Heart left ventricle (tissue), 13 donors: ENCODE results near the gene LYRM2.

Source experiments
- POLR2A ChIP-seq, 2 donors: fragments of 450-650 bp; IDR thresholded peaks; one replicate each; pipeline ENCODE4 v1.6.1; 2017; ENCODE audit warnings: antibody characterized with exemption in 2 of 2, mild to moderate bottlenecking in 2 of 2, moderate library complexity in 2 of 2
- TF ChIP-seq, protein P1 (sequence below), 12 donors: fragments of 200-600 bp; sonication (generic) in 4 of 12; IDR thresholded peaks; one replicate each; pipeline versions ENCODE4 v1.5.0 to v1.8.0; 2018 to 2022; ENCODE audit warnings: antibody characterized with exemption in 12 of 12, mild to moderate bottlenecking in 5 of 12
- donor health status: ischemic (EF 13 %, LVEDD 7.1; RV severe dilation, severe dysfunction).
- donor health status: DM: no; HTN: yes; CAD: no.
- donor health status: DM: no; HTN: no; CAD: no.
- donor health status: ischemic (EF 25% LVEDD 6.9; RV normal size, moderate dysfunction).
- donor health status: ischemic (EF 25% LVEDD 5.7; RV mildly dilated, moderate dysfunction).
- donor health status: ischemic (EF 35%, LVEDD 5.7; RV mildly dilated, moderate dysfunction).
- donor health status: nonischemic (EF 11% LVEDD 7.7; RV severe dilation, severe dysfunction).
- donor health status: DM: yes; HTN: yes; CAD: no.
- donor health status: PGD.
- donor health status: ischemic (EF 29% LVEDD 5.4; RV normal size, mild dysfunction).
- donor health status: nonischemic (EF 23%, LVEDD 6.1; RV moderate dilation, normal function).

DNA sequence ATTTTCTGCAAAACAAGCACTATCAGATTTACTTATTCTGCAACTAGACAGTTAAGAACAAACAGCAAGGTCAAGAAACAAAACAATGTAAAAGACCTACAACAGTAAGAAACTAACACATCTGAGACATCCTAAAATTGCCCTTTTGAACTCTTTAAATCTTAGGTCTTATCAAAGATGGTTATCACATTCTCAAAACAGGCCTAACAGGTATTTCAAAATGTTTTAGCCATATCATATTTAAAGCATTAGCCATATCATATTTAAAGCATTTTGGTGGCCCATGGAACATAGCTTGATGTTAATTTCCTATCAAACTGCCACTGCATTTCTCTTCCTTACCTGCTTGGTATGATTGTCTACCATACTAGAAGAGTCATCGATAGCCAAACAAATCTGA is 11.1 kb upstream of the LYRM2 start:
- TF ChIP-seq, protein P1, sequence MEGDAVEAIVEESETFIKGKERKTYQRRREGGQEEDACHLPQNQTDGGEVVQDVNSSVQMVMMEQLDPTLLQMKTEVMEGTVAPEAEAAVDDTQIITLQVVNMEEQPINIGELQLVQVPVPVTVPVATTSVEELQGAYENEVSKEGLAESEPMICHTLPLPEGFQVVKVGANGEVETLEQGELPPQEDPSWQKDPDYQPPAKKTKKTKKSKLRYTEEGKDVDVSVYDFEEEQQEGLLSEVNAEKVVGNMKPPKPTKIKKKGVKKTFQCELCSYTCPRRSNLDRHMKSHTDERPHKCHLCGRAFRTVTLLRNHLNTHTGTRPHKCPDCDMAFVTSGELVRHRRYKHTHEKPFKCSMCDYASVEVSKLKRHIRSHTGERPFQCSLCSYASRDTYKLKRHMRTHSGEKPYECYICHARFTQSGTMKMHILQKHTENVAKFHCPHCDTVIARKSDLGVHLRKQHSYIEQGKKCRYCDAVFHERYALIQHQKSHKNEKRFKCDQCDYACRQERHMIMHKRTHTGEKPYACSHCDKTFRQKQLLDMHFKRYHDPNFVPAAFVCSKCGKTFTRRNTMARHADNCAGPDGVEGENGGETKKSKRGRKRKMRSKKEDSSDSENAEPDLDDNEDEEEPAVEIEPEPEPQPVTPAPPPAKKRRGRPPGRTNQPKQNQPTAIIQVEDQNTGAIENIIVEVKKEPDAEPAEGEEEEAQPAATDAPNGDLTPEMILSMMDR (IDR thresholded peaks at IDR 0.05), result no peak
- TF ChIP-seq POLR2A (IDR thresholded peaks at IDR 0.05), result no peak
